HTR-8/SVneo (cell line): ENCODE results near the gene ABHD16B.
"Not testable (repeated sequence)": the region's sequence is repeated elsewhere in the genome, so short reads cannot be mapped to it uniquely, and the experiment has no call there.

Source experiments
- DNase-seq: peaks from one replicate; pipeline ENCODE4 v3.0.0; 2011; ENCODE audit warnings: low spot score, mixed read lengths; ENCODE audit not compliant: insufficient read length
- FAIRE-seq: peaks from 2 replicates; lab custom pipeline; 2011; peaks lifted over from hg19 to GRCh38; lab: Jason Lieb, UNC

ABHD16B gene

DNA sequence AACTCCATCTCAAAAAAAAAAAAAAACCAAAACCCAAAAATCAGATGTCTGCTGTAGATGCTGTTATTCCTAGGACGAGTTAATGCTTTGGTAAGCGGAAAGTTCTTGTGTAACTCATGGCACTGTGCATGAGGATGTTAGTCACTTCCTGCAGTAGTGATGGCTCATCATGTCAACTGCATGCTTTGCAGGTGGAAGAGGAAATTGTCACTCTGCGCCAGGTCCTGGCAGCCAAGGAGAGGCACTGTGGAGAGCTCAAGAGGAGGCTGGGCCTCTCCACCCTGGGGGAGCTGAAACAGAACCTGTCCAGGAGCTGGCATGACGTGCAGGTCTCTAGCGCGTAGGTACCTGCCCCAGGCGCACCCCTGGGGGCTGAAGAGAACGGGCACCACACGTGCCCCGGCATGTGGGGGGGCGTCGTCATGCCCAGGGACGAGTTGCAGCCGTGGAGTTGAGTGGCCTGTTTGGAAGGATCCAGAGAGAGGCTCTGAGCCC, 12.2 kb downstream of the ABHD16B start:
- peak; percentile 85 for FAIRE-seq
- DNase-seq, result no peak

DNA sequence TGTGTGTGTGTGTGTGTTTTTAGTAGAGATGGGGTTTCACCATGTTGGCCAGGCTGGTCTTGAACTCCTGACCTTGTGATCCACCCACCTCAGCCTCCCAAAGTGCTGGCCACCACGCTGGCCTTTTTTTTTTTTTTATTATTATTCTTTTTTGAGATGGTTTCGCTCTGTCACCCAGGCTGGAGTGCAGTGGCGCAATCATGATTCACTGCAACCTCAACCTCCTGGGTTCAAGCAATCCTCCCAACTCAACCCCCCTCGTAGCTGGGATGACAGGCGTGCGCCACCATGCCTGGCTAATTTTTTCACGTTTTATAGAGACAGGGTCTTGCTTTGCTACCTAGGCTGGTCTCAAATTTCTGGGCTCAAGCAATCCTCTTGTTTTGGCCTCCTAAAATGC, 12.9 kb downstream of the ABHD16B start:
- not testable (repeated sequence) for FAIRE-seq, DNase-seq

DNA sequence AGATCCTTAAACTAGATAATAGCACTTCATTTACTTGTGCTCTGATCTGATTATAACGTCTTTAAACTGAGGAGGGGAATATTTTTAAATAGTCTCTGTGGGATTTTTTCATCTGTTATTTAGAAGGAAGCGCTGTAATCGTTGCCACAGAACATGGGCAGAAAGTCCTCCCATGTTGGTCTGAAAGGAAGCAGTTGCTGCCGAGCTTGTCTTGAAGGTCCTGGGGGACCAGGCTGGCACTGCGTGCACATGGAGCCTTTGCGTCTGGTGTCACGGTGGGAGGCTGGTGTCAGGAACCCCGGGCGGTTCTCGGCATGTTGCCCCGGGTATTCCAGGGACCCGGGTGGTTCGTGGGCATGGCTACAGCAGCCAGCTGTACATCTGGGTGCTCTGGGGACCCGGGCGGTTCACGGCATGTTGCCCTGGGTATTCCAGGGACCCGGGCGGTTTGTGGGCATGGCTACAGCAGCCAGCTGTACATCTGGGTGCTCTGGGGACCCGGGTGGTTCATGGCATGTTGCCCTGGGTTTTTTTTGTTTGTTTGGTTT, 15.3 kb downstream of the ABHD16B start:
- no peak for DNase-seq
- FAIRE-seq, result no peak

DNA sequence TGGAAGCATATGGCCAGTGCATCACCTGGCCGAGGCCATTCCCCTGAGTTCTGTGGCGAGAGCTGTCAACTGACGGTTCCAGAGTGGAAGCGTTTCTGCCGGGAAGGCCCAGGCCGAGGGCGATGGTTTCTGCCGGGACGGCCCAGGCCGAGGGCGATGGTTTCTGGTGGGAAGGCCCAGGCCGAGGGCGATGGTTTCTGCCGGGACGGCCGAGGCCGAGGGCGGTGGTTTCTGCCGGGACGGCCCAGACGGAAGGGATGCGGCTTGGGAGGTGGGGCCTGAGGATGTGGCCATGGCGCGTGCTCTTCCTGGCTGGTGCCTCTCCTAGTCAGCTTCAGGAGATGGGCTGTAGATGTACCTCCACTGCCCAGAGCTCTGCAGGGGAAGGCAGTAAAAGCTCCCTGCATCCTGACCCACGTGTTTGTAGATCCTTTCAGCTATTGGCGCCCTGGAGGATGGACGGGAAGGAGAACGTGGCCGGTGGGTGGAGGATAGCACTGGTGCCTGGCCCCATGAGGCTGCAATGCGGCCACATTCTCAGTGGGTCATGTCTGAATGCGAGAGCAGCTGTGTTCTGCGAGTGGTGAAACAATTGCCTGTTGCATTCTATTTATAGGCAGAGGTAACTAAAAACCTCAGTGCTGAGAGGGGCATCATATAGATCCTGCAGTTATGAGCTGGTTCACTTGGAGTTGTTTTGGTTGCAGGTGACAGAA, 16.6 kb downstream of the ABHD16B start:
- no peak for FAIRE-seq
- DNase-seq, result no peak

DNA sequence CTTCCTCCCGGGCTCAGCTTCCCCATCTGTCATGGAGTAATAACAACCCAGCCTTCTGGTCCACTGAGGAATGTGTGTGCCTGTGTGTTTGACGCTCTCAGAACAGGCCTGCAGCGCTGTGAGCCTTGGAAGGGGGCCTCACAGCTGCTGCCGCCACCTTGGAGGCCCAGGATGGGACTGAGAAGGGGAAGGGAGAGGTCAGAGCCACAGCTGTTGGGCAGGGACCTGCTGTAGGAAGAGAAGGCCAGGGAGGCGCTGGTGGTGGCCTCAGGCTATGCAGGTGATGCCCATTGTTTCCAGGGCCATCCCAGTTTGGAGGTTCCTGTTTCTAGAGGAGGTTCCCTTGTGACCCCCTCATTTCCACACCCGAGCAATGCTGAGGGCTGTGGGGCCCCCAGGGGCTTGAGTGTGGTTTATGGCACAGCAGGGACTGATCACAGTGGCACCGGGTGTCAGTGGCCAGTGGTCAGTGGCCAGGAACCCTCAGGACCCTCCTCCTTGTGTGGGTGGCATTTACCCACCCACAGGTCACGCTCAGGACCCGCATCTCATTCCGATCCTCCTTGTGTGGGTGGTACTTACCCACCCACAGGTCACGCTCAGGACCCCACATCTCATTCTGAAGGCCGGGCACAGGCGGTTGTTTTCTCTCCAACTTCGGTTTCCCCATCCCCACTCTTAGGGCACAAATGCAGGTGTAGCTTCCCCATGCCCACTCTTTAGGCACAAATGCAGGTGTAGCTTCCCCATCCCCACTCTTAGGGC, 17.8 kb downstream of the ABHD16B start:
- FAIRE-seq (no peak), DNase-seq (no peak)

DNA sequence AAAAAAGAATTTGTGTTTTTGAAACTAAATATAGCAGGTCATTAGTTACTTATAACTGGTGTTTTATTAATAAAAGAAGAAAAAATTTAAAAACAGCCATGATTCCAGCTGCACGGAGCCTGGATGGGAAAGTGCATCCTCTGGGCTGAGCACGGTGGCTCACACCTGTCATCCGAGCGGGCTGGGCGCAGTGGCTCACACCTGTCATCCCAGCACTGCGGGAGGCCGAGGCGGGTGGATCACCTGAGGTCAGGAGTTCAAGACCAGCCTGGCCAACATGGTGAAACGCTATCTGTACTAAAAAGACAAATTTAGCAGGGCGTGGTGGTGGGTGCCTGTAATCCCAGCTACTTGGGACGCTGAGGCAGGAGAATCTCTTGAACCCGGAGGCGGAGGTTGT, 19.6 kb downstream of the ABHD16B start:
- peak; percentile 67 for FAIRE-seq
- DNase-seq, result not testable (repeated sequence)

DNA sequence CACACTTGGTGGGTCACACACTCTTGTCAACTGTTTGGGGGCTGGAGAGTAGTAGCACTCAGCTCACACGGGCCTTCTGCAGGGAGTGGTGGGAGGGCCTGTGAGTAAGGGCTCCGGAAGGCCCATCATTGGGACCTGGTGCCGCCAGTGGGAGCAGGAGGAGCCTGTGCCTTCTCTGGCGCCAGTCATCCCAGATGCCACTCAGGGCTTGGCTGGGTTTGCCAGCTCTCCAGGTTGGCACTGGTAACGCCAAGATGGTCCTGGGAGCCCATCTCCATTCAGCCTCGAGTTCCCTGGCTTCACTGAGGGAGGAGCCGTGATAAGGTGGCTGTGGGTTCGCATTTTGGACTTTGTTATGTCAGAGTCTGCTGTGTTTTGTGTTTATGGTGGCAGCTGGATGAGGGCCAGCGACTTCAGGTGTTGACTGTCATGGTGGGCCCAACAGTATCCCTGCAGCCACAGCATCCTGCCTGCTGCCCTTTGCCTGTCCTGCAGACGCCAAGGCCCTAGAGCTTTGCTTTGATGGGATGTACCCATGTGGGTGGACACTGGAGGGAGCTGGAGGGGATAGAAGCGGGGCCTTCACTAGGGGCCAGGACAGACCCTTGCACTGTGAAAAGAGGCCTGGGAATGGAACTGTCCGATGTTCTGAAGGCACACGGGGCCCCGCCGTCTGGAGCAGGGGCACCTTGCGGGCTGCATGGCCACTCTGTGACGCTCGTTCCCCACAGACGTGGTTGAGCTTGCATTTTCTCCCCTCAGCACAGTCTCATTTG, 20.3 kb downstream of the ABHD16B start:
- no peak for DNase-seq
- peak; percentile 46 for FAIRE-seq

DNA sequence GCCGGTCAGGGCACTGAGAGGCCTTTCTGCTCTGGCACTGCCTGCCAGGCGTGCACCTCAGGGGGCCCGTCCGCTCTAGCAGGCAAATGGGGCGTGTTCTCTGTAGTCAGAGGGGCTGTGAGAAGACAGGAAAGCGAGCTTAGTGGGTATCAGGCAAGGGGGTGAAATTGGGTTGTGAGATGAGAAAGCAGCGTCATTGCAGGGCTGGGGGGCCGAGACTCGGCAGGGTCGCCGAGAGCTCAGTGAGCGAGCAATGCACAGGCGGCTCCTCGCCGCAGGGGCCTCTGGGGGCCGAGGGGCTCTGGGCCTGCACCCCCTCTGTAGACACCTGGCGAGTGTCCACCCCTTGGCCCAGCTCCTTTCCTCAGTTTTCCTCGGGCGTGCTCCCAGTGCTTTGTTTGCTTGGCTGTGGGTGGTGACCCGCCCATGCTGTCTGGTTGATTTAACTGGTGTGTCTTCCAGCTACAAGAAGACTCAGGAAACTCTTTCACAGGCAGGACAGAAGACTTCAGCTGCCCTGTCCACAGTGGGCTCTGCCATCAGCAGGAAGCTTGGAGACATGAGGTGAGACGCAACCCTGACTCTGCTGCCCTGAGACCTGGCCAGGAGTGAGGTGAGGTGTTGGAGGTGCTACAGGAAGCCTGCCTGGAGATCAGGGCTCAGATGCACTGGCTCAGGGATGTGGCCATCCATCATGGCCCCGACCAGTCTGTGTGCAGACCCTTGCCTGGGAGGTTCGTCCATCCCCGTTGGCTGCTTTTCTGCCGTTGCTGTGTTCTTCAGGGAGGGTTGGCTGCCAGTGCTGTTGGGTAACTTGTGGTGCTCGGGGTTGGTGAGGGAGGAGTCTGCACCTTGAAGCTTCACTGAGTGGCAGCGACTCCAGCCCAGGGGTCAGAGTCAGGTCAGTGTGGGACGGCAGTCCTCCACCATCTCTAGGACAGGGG, 21.2 kb downstream of the ABHD16B start:
- DNase-seq (no peak), FAIRE-seq (peak; percentile 69)

DNA sequence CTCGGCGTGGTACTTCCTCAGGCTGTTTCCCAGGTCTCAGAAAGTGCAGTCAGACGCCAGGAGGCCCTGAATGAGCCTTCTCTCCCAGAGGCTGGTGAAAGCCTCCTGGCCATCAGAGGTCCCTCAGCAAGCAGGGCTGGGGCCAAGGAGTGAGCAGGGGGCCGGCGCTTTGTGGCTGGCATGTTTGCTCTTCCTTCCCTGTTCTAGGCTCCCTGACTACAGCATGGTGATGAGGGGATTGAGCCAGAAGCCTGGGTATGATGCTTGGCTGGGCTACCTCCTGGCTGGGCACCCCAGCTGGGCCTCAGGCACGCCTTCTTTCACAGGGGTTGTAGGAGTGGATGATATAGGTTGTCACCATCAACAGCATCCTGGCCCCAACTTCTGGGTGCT, 21.9 kb downstream of the ABHD16B start:
- DNase-seq (no peak), FAIRE-seq (no peak)

DNA sequence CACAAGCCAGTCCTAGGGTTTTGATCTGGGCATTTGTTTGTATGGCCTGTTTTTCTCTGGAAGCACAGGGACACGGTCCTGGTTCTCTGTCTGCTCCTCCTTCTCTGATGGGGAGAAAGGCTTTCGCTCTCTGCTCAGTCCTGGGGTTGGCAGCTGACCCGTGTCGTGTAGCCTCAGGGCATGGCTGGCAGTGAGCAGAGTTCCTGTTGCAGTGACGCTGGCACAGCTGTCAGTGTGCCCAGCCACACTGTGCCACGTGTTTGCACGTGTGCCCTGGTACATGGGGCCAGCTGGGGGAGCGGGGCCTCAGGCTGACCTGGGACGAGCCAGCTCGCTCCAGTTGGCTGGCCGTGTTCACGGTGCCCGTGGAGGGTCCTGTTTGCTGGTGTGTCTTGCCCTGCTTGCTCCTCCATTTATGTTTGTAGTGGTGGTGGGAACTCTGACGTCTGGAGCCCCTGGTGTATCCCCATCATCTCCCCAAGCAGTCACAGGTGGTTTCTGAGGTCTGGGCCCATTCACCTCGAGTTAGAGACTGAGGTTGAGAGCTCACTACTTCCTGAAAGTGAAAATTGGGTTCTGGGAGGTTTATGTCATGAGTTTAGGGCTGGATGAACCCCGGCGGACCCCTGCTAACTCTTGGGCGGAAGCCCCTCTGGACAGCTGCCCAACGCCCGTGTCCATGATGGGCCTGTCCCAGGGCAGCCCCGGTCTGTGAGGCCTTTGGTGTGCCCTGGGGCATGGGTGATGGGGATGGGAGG, 23.4 kb downstream of the ABHD16B start:
- no peak for DNase-seq
- peak; percentile 79 for FAIRE-seq

DNA sequence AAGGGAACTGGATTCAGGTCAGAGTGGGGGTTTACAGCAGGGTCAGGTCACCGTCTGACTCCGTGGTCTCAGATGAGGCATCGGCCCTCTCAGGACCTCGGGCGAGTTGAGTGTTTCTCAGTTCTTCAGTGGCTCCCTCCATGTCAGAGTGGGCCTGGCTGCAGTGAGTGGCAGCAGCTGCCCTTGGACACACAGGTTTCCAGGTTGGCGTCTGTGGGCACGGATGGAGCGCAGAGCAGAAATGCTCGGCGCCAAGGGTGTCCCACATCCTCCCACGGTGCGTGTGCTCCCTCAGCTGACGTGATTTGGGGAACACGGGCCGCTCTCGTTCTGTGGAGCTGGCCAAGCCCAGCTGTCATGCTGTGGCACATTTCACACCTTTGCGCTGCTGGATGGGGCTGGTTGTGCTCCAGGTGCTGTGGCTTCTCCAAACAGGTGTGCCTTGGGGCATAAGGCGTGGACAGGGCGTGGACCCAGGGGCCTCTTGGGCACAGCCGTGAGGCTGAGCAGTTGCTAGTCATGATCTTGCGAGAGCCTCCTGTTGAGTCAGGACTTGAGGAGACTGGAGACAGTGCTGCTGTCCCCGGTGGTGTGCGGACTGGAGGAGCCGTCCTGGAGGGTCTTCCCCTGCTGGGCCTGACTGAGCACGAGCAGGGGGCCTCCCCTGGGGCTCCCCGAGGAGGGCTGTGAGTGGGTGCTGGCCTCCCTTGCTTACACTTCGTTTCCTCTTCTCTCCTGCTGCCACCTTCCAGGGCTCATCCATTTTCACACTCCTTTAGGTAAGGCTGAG, 24.2 kb downstream of the ABHD16B start:
- DNase-seq (no peak), FAIRE-seq (peak; percentile 92)

DNA sequence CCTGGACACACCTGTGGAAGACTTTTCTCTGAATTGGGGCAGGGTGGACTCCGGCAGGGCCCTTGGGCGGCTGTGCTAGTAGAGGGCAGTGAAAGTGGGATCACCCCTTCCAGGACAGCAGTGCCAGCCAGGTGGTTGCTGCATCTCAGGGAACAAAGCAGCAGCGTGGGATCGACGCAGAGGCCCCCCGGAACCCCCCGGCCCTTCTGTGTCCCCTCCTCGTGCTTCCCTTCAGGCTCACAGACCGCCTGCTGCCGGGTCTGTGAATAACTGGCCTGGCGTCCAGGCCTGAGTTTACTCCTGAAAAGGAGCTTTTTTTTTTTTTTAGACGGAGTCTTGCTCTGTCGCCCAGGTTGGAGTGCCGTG, 24.7 kb downstream of the ABHD16B start:
- FAIRE-seq (no peak), DNase-seq (no peak)

DNA sequence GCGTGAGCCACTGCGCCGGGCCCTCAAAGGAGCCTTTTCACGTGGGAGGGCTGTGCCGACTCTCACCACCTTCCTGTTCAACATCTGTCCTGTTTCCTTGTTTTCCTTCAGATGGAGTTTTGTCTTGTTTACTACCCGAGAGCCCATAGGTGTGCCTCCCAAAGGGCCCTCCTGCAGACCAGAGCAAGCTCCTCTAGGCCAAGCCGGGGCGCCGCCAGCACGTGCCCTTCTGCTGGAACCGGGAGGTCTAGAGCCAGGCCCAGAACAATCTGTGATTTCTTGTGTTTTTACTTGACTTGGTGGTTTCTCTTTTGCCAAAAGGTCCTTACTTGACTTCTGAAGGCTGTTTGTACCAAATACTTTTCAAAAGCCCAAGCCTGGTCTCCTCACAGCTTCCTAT, 25.6 kb downstream of the ABHD16B start:
- FAIRE-seq, result no peak
- DNase-seq, result no peak

DNA sequence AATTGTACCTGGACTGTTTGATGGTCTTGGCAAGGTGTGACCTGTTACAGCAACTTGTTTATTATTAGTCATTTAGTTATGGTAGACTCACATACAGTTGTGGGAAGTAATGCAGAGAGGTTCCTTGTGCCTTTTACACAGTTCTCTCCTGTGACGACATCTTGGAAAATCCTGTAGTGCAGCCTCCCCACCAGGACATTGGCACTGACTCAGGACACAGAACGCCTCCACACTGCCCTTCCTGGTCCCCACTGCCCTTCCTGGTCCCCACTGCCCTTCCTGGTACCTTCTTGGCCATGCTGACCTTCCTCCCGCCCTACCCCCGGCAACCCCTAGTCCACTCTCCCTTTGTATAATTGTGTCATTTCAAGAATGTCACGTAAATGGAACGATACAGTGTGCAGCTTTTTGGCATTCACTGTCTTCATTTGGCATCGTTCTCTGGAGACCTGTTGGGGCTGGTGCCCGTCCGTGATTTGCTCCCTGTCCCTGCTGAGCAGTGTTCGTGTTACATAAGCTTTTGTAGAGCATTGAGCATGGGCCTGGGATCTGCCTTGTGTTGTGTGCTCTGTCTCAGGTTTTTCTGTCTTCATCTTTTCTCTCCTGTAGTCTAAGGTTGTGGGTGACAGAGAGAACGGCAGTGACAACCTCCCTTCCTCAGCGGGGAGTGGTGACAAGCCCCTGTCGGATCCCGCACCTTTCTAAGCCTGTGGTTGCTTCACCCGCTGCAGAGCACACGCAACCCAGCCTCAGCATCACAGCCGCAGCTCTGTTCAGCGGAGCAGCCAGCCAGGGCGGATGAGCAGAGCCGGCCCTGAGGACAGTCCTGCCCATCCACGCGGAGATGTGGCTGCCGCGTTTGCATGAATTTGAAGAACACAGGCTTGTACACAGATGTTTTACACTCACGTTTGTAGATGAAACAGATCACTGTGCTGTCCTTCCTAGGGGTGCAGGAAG, 28.2 kb downstream of the ABHD16B start:
- no peak for DNase-seq
- peak; percentile 54 for FAIRE-seq

DNA sequence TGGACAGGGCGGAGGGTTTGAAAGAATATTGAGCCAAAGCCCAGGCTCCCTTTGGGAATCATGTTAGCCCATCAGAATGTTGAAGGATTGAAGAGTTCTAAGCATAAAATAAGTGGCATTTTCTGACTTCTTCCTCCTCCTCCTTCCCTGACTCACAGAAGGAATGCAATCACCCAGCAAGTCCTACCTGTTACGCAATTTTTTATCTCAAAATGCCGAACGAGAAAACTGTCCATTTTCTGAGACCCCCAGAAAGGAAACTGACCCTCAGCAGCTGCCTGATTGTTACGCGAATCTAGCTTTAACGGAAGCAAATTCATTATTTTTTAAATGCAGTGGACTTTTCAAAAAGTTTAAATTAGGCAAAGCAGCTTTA, 28.9 kb downstream of the ABHD16B start:
- DNase-seq (no peak), FAIRE-seq (no peak)

DNA sequence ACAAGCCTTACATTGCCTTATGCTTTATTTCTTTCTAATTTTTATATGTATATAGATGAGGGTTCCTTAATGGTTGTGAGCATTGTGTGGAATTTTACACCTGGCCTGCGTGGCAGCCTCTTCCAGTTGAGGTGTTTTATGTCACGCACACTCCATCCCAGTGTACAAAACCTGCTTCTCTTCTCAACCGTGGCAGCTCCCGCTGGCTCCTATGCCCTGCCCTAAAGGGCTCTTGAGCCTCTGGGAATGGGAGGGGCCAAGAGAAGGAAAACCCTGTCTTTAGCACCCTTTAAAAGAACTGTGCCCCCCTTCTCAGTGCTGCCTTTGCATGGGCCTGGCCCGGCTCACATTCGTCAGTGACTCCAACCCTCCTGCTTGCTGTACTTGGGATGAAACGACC, 29.3 kb downstream of the ABHD16B start:
- FAIRE-seq (no peak), DNase-seq (no peak)
